HG02798 (cell line): ENCODE measurements around the gene C10orf71.

ENCODE experiments used
- ATAC-seq: cut with Tn5 transposase; IDR thresholded peaks from one replicate; pipeline ENCODE4 v1.9.1; 2021; ENCODE audit warnings: mild to moderate bottlenecking; ENCODE audit not compliant: unreplicated experiment, poor library complexity

Gene C10orf71

GRCh38 chr10:49298983-49299815 lies at the start of gene C10orf71:
C10orf71 (plus strand) TSS chr10:49299170; CDS start chr10:49322546, 23,376 bp downstream.
- ATAC-seq, result no peak

GRCh38 chr10:49252313-49253034 lies 46.5 kb upstream of the C10orf71 start:
- ATAC-seq, result no peak

GRCh38 chr10:49253340-49253906 lies 45.5 kb upstream of the C10orf71 start:
- no peak for ATAC-seq

GRCh38 chr10:49254150-49254549 lies 44.8 kb upstream of the C10orf71 start:
- ATAC-seq, result no peak

GRCh38 chr10:49254556-49255318 lies 44.2 kb upstream of the C10orf71 start:
- no peak for ATAC-seq

GRCh38 chr10:49255883-49256282 lies 43.1 kb upstream of the C10orf71 start:
- no peak for ATAC-seq

GRCh38 chr10:49257154-49257553 lies 41.8 kb upstream of the C10orf71 start:
- ATAC-seq, result no peak

GRCh38 chr10:49257626-49258349 lies 41.2 kb upstream of the C10orf71 start:
- no peak for ATAC-seq

GRCh38 chr10:49258350-49258683 lies 40.7 kb upstream of the C10orf71 start:
- ATAC-seq, result no peak

GRCh38 chr10:49260644-49261296 lies 38.2 kb upstream of the C10orf71 start:
- ATAC-seq, result no peak

GRCh38 chr10:49263591-49263990 lies 35.4 kb upstream of the C10orf71 start:
- no peak for ATAC-seq

GRCh38 chr10:49264177-49264677 lies 34.7 kb upstream of the C10orf71 start:
- ATAC-seq, result no peak

GRCh38 chr10:49265885-49266284 lies 33.1 kb upstream of the C10orf71 start:
- no peak for ATAC-seq

- no peak for ATAC-seq
Measured at GRCh38 chr10:49268185-49268584, 30.8 kb upstream of the C10orf71 start.

GRCh38 chr10:49269523-49269922 lies 29.4 kb upstream of the C10orf71 start:
- no peak for ATAC-seq

GRCh38 chr10:49270565-49270964 lies 28.4 kb upstream of the C10orf71 start:
- no peak for ATAC-seq

- no peak for ATAC-seq
Measured at GRCh38 chr10:49271346-49271745, 27.6 kb upstream of the C10orf71 start.

- no peak for ATAC-seq
Measured at GRCh38 chr10:49272251-49273081, 26.5 kb upstream of the C10orf71 start.
